HCT116 (cell line): ENCODE data around the gene LCNL1. TPM values are rescaled to one million over a fixed set of nuclear protein-coding genes. Genes with fewer than 3 reads are reported as not detected.

Experiments used
- ATAC-seq: fragments of 200-7000 bp; cut with Tn5 transposase; 2 replicates; pipeline ENCODE4 v1.9.1; 2020; ENCODE audit warnings: mild to moderate bottlenecking, moderate library complexity
- BruUV-seq: library from RNA; stranded (reverse); fragments of 400-500 nt; replicated peaks from 2 replicates; lab custom pipeline; 2021; lab: Mats Ljungman, UMichigan
- CTCF ChIA-PET: fragments of 300-600 bp; sonication (Branson Sonifier 250); formaldehyde crosslinking; loops from one replicate; lab custom pipeline; 2021; ENCODE audit warnings: antibody characterized with exemption; lab: Charles Lee
- POLR2A ChIA-PET: fragments of 300-600, 350-600 bp; sonication (Branson Sonifier 250); formaldehyde crosslinking; loops from one replicate; lab custom pipeline; 2021; ENCODE audit warnings: antibody characterized with exemption; lab: Charles Lee
- RAD21 ChIA-PET, 2 experiments: fragments of 300-600 bp; sonication (Branson Sonifier 250); formaldehyde crosslinking; loops; one replicate each; lab custom pipeline; 2023; ENCODE audit warnings: low total read pairs in 2 of 2; ENCODE audit not compliant: uncharacterized antibody in 2 of 2, unreplicated experiment in 2 of 2, low non-redundant PET in 1 of 2; lab: Charles Lee
- DNase-seq: peaks from one replicate; pipeline ENCODE4 v3.0.0-alpha.2; 2010; ENCODE audit warnings: low read depth, low spot score
- H2AFZ ChIP-seq: fragments of 200-600 bp; shearing (Covaris generic), sonication (generic); 2 replicates; pipeline ENCODE4 v1.6.1; 2017; ENCODE audit warnings: low read depth, mixed run types, mixed read lengths, antibody characterized with exemption, low read length; ENCODE audit not compliant: poor library complexity, severe bottlenecking
- H3K27ac ChIP-seq: 2 replicates; pipeline ENCODE4 v1.5.1; 2012; ENCODE audit warnings: low read depth, low read length
- H3K27me3 ChIP-seq: fragments of 200-600 bp; sonication (generic); 2 replicates; pipeline ENCODE4 v1.6.1; 2016; ENCODE audit warnings: mixed run types, low read length, mixed read lengths; ENCODE audit not compliant: insufficient read depth
- H3K36me3 ChIP-seq, 2 experiments: fragments of 200-500 bp in 1 of 2; fragments of 200-600 bp in 1 of 2; sonication (Bioruptor generic) in 1 of 2; sonication (generic) in 1 of 2; 2 replicates each; pipeline versions ENCODE4 v1.5.1 to v1.6.1; 2014 to 2016; ENCODE audit warnings: low read length in 2 of 2, inconsistent platforms in 1 of 2, mixed read lengths in 1 of 2, mixed run types in 1 of 2; ENCODE audit not compliant: insufficient read depth in 2 of 2, control insufficient read depth in 1 of 2
- H3K4me1 ChIP-seq, 2 experiments: fragments of 200-600 bp in 1 of 2; sonication (generic) in 1 of 2; 2 replicates each; pipeline versions ENCODE4 v1.5.1 to v1.6.1; 2012 to 2017; ENCODE audit warnings: low read length in 2 of 2, inconsistent platforms in 1 of 2, mild to moderate bottlenecking in 1 of 2, mixed read lengths in 1 of 2, mixed run types in 1 of 2, moderate library complexity in 1 of 2; ENCODE audit not compliant: insufficient read depth in 2 of 2, control insufficient read depth in 1 of 2
- H3K4me2 ChIP-seq: fragments of 200-600 bp; sonication (generic); 2 replicates; pipeline ENCODE4 v1.6.1; 2017; ENCODE audit warnings: mixed run types, low read length, mixed read lengths
- H3K4me3 ChIP-seq, 2 experiments: fragments of 200-600 bp in 1 of 2; sonication (generic) in 1 of 2; replicated peaks in 1 of 2; 2 replicates each; pipeline ENCODE4 v1.5.1; 2011 to 2016; ENCODE audit warnings: low read length in 2 of 2, control low read depth in 1 of 2, low read depth in 1 of 2, mild to moderate bottlenecking in 1 of 2, mixed read lengths in 1 of 2, mixed run types in 1 of 2
- H3K79me2 ChIP-seq: fragments of 200-600 bp; sonication (generic); 2 replicates; pipeline ENCODE4 v1.6.1; 2017; ENCODE audit warnings: mild to moderate bottlenecking, mixed run types, low read length, moderate library complexity, mixed read lengths; ENCODE audit not compliant: insufficient read depth
- H3K9ac ChIP-seq: fragments of 200-600 bp; sonication (generic); 2 replicates; pipeline ENCODE4 v1.6.1; 2016; ENCODE audit warnings: low read length, mixed read lengths
- H3K9me2 ChIP-seq: fragments of 200-600 bp; sonication (generic), shearing (Covaris generic); 2 replicates; pipeline ENCODE4 v1.6.1; 2017; ENCODE audit warnings: mixed run types, mild to moderate bottlenecking, moderate library complexity; ENCODE audit not compliant: insufficient read depth
- H3K9me3 ChIP-seq, 2 experiments: fragments of 200-500 bp in 1 of 2; fragments of 200-600 bp in 1 of 2; sonication (Bioruptor generic) in 1 of 2; sonication (generic) in 1 of 2; 2 replicates each; pipeline ENCODE4 v1.6.1; 2014 to 2017; ENCODE audit warnings: low read length in 2 of 2, mixed read lengths in 2 of 2, inconsistent platforms in 1 of 2, low read depth in 1 of 2, mild to moderate bottlenecking in 1 of 2, mixed run types in 1 of 2, moderate library complexity in 1 of 2; ENCODE audit not compliant: control insufficient read depth in 1 of 2, insufficient read depth in 1 of 2
- H4K20me1 ChIP-seq: fragments of 200-600 bp; sonication (generic), shearing (Covaris generic); 2 replicates; pipeline ENCODE4 v1.6.1; 2017; ENCODE audit warnings: mixed run types, mild to moderate bottlenecking, moderate library complexity; ENCODE audit not compliant: insufficient read depth
- ATF3 ChIP-seq: IDR thresholded peaks from 2 replicates; pipeline ENCODE4 v1.6.1; 2012
- CBX3 ChIP-seq: IDR thresholded peaks from 2 replicates; pipeline ENCODE4 v1.6.1; 2012; ENCODE audit warnings: low read depth
- EGR1 ChIP-seq: IDR thresholded peaks from 2 replicates; pipeline ENCODE4 v1.6.1; 2012; ENCODE audit warnings: low read depth
- EZH2 ChIP-seq: fragments of 200-600 bp; sonication (generic); IDR thresholded peaks from 2 replicates; pipeline ENCODE4 v1.6.1; 2017; ENCODE audit warnings: antibody characterized with exemption, mixed run types
- EZH2phosphoT487 ChIP-seq: fragments of 200-600 bp; IDR thresholded peaks from 2 replicates; pipeline ENCODE4 v1.6.1; 2018; ENCODE audit warnings: antibody characterized with exemption, borderline replicate concordance
- FOSL1 ChIP-seq: IDR thresholded peaks from 2 replicates; pipeline ENCODE4 v1.6.1; 2012; ENCODE audit warnings: low read depth
- JUND ChIP-seq: IDR thresholded peaks from 2 replicates; pipeline ENCODE4 v1.6.1; 2012
- POLR2AphosphoS5 ChIP-seq: IDR thresholded peaks from 2 replicates; pipeline ENCODE4 v1.6.1; 2011; ENCODE audit warnings: mild to moderate bottlenecking, low read depth, low read length, moderate library complexity
- RAD21 ChIP-seq: IDR thresholded peaks from 2 replicates; pipeline ENCODE4 v1.6.1; 2012; ENCODE audit warnings: low read depth, mild to moderate bottlenecking
- SP1 ChIP-seq: IDR thresholded peaks from 2 replicates; pipeline ENCODE4 v1.6.1; 2012; ENCODE audit warnings: low read depth
- SRF ChIP-seq: IDR thresholded peaks from 2 replicates; pipeline ENCODE4 v1.6.1; 2012; ENCODE audit warnings: low read depth
- TCF7L2 ChIP-seq: IDR thresholded peaks from 2 replicates; pipeline ENCODE4 v1.7.0; 2011; ENCODE audit warnings: borderline replicate concordance, inconsistent platforms; ENCODE audit not compliant: insufficient read depth, insufficient read length; ENCODE audit errors: extremely low read depth
- YY1 ChIP-seq: IDR thresholded peaks from 2 replicates; pipeline ENCODE4 v1.6.1; 2011; ENCODE audit warnings: low read length, low read depth, moderate library complexity, mild to moderate bottlenecking; ENCODE audit not compliant: insufficient replicate concordance; ENCODE audit errors: extremely low read depth
- ZBTB33 ChIP-seq: IDR thresholded peaks from 2 replicates; pipeline ENCODE4 v1.6.1; 2011; ENCODE audit warnings: mild to moderate bottlenecking, low read length, moderate library complexity; ENCODE audit not compliant: insufficient replicate concordance; ENCODE audit errors: extremely low read depth
- ZFX ChIP-seq: fragments of 450-650 bp; IDR thresholded peaks from 2 replicates; pipeline ENCODE4 v1.6.1; 2017
- ZNF274 ChIP-seq: fragments of 200-500 bp; sonication (Bioruptor generic); IDR thresholded peaks from 2 replicates; pipeline ENCODE4 v1.6.1; 2014; ENCODE audit warnings: mild to moderate bottlenecking, low read depth, low read length, inconsistent platforms
- intact Hi-C: fragments of 100-400 bp; cut with micrococcal nuclease; formaldehyde crosslinking; loops from 2 replicates; pipeline ENCODE4 v1.10.0; 2022
- total RNA-seq: library from RNA; stranded (reverse); gene quantifications from one replicate; pipeline ENCODE4 v1.2.1, GENCODE V29; 2021; ENCODE audit not compliant: unreplicated experiment
- TF ChIP-seq, protein P1 (sequence below): IDR thresholded peaks from 2 replicates; pipeline ENCODE4 v1.6.1; 2012; ENCODE audit warnings: low read depth
- TF ChIP-seq, protein P2 (sequence below): IDR thresholded peaks from 2 replicates; pipeline ENCODE4 v1.6.1; 2012

The LCNL1 gene
- total RNA-seq, 1 experiment from 2014 or later = 0.44 TPM

DNA sequence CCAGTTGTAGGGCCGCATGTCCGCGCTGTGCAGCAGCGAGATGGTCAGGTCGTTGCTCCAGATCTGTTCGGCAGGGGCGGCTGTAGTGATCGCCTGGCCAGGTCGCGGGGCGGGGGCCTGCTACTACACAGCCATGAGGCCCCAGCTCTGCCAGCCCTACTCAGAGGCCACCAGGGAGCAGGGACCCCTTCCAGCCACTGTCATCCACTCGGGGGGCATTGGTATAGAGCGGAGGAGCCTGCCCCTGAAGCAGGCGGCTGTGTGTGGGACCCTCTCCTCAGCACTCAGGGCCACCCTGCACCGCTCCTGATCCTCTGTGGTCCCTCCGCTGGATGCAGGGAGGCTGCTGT lies 39.9 kb upstream of the LCNL1 start:
- peak overlapping the region; percentile 89 for H3K4me2 ChIP-seq
- no peak for DNase-seq
- peak overlapping the region; percentile 97; the same call in 1 of the 2 replicates for H3K27ac ChIP-seq

More for the DNA sequence above, 39.9 kb upstream of the LCNL1 start:
- Histone ChIP-seq H3K9ac (peak overlapping the region; percentile 86; the same call in 1 of the 2 replicates), H3K4me1 (peaks cover 9 to 25% of the 10 kb centered on the region in 2 experiments; a peak in 3 of 4 replicates), H3K27me3 (no peaks in the 10 kb centered on the region), H3K9me3 (no peaks in the 10 kb centered on the region), H3K36me3 (peaks cover 12 to 15% of the 10 kb centered on the region in 2 experiments; a peak in 3 of 4 replicates), H3K79me2 (peaks cover 20% of the 10 kb centered on the region), H3K4me3 (peak overlapping the region; percentile 78 to 88), H2AFZ (no peak overlapping the region), H4K20me1 (no peaks in the 10 kb centered on the region), H3K9me2 (no peaks in the 10 kb centered on the region)
- POLR2A ChIA-PET = no interaction called here
- intact Hi-C loops = loop anchor here (5.0 to 10.0 kb wide), 2 partner anchors 98 to 156 kb away; partner anchors contain the start of genes AJM1 and PHPT1
- no peak for ATAC-seq
- CTCF ChIA-PET = no interaction called here
- BruUV-seq = no TSS peak
- RAD21 ChIA-PET = no interaction called here
- TF ChIP-seq ATF3 (no peak), RAD21 (no peak), YY1 (no peak), EZH2phosphoT487 (no peak), EZH2 (no peak), ZBTB33 (no peak), CBX3 (no peak), SP1 (no peak), SRF (no peak), TCF7L2 (no peak), POLR2AphosphoS5 (no peak), FOSL1 (no peak), EGR1 (no peak), ZFX (no peak), JUND (no peak), ZNF274 (no peak)
- TF ChIP-seq, protein P1, sequence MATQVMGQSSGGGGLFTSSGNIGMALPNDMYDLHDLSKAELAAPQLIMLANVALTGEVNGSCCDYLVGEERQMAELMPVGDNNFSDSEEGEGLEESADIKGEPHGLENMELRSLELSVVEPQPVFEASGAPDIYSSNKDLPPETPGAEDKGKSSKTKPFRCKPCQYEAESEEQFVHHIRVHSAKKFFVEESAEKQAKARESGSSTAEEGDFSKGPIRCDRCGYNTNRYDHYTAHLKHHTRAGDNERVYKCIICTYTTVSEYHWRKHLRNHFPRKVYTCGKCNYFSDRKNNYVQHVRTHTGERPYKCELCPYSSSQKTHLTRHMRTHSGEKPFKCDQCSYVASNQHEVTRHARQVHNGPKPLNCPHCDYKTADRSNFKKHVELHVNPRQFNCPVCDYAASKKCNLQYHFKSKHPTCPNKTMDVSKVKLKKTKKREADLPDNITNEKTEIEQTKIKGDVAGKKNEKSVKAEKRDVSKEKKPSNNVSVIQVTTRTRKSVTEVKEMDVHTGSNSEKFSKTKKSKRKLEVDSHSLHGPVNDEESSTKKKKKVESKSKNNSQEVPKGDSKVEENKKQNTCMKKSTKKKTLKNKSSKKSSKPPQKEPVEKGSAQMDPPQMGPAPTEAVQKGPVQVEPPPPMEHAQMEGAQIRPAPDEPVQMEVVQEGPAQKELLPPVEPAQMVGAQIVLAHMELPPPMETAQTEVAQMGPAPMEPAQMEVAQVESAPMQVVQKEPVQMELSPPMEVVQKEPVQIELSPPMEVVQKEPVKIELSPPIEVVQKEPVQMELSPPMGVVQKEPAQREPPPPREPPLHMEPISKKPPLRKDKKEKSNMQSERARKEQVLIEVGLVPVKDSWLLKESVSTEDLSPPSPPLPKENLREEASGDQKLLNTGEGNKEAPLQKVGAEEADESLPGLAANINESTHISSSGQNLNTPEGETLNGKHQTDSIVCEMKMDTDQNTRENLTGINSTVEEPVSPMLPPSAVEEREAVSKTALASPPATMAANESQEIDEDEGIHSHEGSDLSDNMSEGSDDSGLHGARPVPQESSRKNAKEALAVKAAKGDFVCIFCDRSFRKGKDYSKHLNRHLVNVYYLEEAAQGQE = no peak
- TF ChIP-seq, protein P2, sequence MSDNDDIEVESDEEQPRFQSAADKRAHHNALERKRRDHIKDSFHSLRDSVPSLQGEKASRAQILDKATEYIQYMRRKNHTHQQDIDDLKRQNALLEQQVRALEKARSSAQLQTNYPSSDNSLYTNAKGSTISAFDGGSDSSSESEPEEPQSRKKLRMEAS = no peak
